SH-SY5Y (cell line): ENCODE measurements around the gene PKP3.

Source experiments
- GATA2 ChIP-seq: IDR thresholded peaks from 2 replicates; pipeline ENCODE4 v1.6.1; 2011; ENCODE audit warnings: mild to moderate bottlenecking, low read depth, low read length
- GATA3 ChIP-seq: IDR thresholded peaks from 2 replicates; pipeline ENCODE4 v1.6.1; 2011; ENCODE audit warnings: low read depth, mild to moderate bottlenecking, low read length, moderate library complexity

DNA sequence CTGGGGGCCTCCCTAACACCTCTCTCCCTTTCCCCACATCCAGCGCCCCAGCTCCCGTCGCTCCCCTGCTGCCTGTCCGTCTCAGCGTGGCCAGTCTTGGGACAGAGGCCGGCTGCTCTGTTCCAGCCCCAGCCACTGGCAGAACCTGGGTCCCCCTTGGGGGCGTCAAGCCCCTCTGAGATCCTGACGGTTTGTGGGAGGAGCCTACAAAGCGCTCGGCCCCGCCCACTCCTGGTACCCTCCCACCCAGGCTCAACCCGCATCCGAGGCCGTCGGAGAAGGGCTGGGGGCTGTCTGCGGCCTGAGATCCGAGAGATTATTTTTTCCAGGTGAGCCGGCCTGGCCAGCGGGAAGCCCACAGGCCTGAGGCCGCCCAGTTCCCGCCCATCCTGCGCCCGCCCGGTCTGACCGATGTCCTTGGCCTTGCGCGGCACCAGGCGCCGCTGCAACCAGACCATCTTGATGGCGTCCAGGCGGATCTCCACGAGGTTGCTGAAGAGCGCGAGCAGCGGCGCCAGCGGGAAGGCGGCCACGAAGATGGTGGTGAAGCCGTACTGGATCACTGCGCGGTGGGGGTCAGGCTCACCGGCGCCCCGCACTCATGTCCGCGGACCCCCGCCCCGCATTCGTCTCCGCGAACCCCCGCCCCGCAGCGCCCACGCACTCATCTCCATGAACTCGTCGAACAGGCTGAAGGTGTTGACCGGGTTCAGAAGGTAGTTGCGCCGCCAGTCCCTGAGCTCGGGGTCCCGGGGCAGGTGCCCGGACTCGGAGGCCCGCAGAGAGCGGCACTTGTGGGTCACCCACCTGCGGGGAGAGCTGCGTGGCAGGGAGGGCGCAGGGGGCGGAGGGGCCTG lies 26.3 kb downstream of the PKP3 start:
- TF ChIP-seq GATA3 (no peak), GATA2 (no peak)
